Osteoblast (primary cell): ENCODE results near the gene MYO18B. TPM values are rescaled to one million over a fixed set of nuclear protein-coding genes. Genes with fewer than 3 reads are reported as not detected.

Experiments
- DNase-seq: peaks from one replicate; pipeline ENCODE4 v3.0.0; 2011; ENCODE audit warnings: low spot score, mixed read lengths; ENCODE audit not compliant: insufficient read length; ENCODE audit errors: missing footprints
- H2AFZ ChIP-seq: 2 replicates; pipeline ENCODE4 v1.6.0; 2011; ENCODE audit warnings: mild to moderate bottlenecking, low read length
- H3K27ac ChIP-seq: 2 replicates; pipeline ENCODE4 v1.5.1; 2011; ENCODE audit warnings: mild to moderate bottlenecking, low read depth, low read length, moderate library complexity
- H3K27me3 ChIP-seq: 2 replicates; pipeline ENCODE4 v1.6.0; 2012; ENCODE audit warnings: mild to moderate bottlenecking, control low read depth, inconsistent platforms, low read length, moderate library complexity; ENCODE audit not compliant: insufficient read depth
- H3K36me3 ChIP-seq: 2 replicates; pipeline ENCODE4 v1.5.1; 2011; ENCODE audit warnings: mild to moderate bottlenecking, low read length, control low read depth, moderate library complexity; ENCODE audit not compliant: insufficient read depth
- H3K4me1 ChIP-seq: 2 replicates; pipeline ENCODE4 v1.5.1; 2011; ENCODE audit warnings: mild to moderate bottlenecking, low read length, control low read depth, moderate library complexity; ENCODE audit not compliant: insufficient read depth
- H3K4me2 ChIP-seq: 2 replicates; pipeline ENCODE4 v1.6.0; 2011; ENCODE audit warnings: mild to moderate bottlenecking, low read length; ENCODE audit not compliant: insufficient read depth
- H3K4me3 ChIP-seq: fragments of 200-600 bp; sonication (generic); 3 replicates; pipeline ENCODE4 v1.5.1; 2012; ENCODE audit warnings: mild to moderate bottlenecking, low read length, inconsistent platforms; ENCODE audit not compliant: insufficient read depth
- H3K79me2 ChIP-seq: 2 replicates; pipeline ENCODE4 v1.6.0; 2012; ENCODE audit warnings: mild to moderate bottlenecking, low read length, control low read depth, inconsistent platforms; ENCODE audit not compliant: insufficient read depth
- H3K9me3 ChIP-seq: 2 replicates; pipeline ENCODE4 v1.5.1; 2011; ENCODE audit warnings: low read depth, low read length, control low read depth
- H4K20me1 ChIP-seq: 2 replicates; pipeline ENCODE4 v1.6.0; 2012; ENCODE audit warnings: mild to moderate bottlenecking, low read length, control low read depth; ENCODE audit not compliant: insufficient read depth
- CTCF ChIP-seq: IDR thresholded peaks from 2 replicates; pipeline ENCODE4 v1.5.1; 2011; ENCODE audit warnings: mild to moderate bottlenecking, low read depth, low read length, moderate library complexity; ENCODE audit errors: extremely low read depth
- total RNA-seq: library from RNA; depleted of rRNA; stranded (reverse); fragments of >200 nt; gene quantifications from 2 replicates; pipeline ENCODE4 v1.2.3, GENCODE V29; 2012

Gene MYO18B
- total RNA-seq, 1 donor = under 0.01 TPM

GRCh38 chr22:25869771-25870170 is 127.8 kb downstream of the MYO18B start:
- Histone ChIP-seq H3K4me1 (no peaks in the 10 kb centered on the region), H3K36me3 (no peaks in the 10 kb centered on the region), H3K4me3 (no peak overlapping the region), H3K27ac (no peak overlapping the region), H3K79me2 (no peaks in the 10 kb centered on the region), H4K20me1 (no peaks in the 10 kb centered on the region), H3K4me2 (no peak overlapping the region), H3K9me3 (no peaks in the 10 kb centered on the region), H2AFZ (no peak overlapping the region), H3K27me3 (peaks cover 4% of the 10 kb centered on the region)
- DNase-seq = no peak
- TF ChIP-seq CTCF = no peak

- no peaks in the 10 kb centered on the region for H3K4me1 ChIP-seq
- no peak overlapping the region for H3K4me2 ChIP-seq
- H3K36me3 ChIP-seq = no peaks in the 10 kb centered on the region
- no peaks in the 10 kb centered on the region for H4K20me1 ChIP-seq
- no peaks in the 10 kb centered on the region for H3K79me2 ChIP-seq
- TF ChIP-seq CTCF = no peak
- H2AFZ ChIP-seq = no peak overlapping the region
- H3K4me3 ChIP-seq = no peak overlapping the region
- H3K27ac ChIP-seq = no peak overlapping the region
- peaks cover 4% of the 10 kb centered on the region for H3K27me3 ChIP-seq
- no peak for DNase-seq
- no peaks in the 10 kb centered on the region for H3K9me3 ChIP-seq
Observed at GRCh38 chr22:25874327-25874726, 132.3 kb downstream of the MYO18B start.

- Histone ChIP-seq H3K4me1 (no peaks in the 10 kb centered on the region), H3K36me3 (no peaks in the 10 kb centered on the region), H3K4me3 (no peak overlapping the region), H3K79me2 (no peaks in the 10 kb centered on the region), H3K4me2 (no peak overlapping the region), H2AFZ (no peak overlapping the region), H3K9me3 (no peaks in the 10 kb centered on the region), H4K20me1 (no peaks in the 10 kb centered on the region), H3K27ac (no peak overlapping the region), H3K27me3 (peaks cover 4% of the 10 kb centered on the region)
- TF ChIP-seq CTCF = no peak
- no peak for DNase-seq
Observed at GRCh38 chr22:25875461-25875860, 133.5 kb downstream of the MYO18B start.

GRCh38 chr22:25876871-25877270 is 134.9 kb downstream of the MYO18B start:
- no peaks in the 10 kb centered on the region for H3K36me3 ChIP-seq
- peaks cover 4% of the 10 kb centered on the region for H3K27me3 ChIP-seq
- no peak overlapping the region for H3K4me3 ChIP-seq
- no peak for DNase-seq
- H3K9me3 ChIP-seq = no peaks in the 10 kb centered on the region
- no peaks in the 10 kb centered on the region for H3K79me2 ChIP-seq
- H3K27ac ChIP-seq = no peak overlapping the region
- H4K20me1 ChIP-seq = no peaks in the 10 kb centered on the region
- H3K4me2 ChIP-seq = no peak overlapping the region
- H3K4me1 ChIP-seq = no peaks in the 10 kb centered on the region
- no peak for TF ChIP-seq CTCF
- H2AFZ ChIP-seq = no peak overlapping the region
